ENCODE results near the gene AGPAT1.

AGPAT1 gene, protein sequence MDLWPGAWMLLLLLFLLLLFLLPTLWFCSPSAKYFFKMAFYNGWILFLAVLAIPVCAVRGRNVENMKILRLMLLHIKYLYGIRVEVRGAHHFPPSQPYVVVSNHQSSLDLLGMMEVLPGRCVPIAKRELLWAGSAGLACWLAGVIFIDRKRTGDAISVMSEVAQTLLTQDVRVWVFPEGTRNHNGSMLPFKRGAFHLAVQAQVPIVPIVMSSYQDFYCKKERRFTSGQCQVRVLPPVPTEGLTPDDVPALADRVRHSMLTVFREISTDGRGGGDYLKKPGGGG

DNA sequence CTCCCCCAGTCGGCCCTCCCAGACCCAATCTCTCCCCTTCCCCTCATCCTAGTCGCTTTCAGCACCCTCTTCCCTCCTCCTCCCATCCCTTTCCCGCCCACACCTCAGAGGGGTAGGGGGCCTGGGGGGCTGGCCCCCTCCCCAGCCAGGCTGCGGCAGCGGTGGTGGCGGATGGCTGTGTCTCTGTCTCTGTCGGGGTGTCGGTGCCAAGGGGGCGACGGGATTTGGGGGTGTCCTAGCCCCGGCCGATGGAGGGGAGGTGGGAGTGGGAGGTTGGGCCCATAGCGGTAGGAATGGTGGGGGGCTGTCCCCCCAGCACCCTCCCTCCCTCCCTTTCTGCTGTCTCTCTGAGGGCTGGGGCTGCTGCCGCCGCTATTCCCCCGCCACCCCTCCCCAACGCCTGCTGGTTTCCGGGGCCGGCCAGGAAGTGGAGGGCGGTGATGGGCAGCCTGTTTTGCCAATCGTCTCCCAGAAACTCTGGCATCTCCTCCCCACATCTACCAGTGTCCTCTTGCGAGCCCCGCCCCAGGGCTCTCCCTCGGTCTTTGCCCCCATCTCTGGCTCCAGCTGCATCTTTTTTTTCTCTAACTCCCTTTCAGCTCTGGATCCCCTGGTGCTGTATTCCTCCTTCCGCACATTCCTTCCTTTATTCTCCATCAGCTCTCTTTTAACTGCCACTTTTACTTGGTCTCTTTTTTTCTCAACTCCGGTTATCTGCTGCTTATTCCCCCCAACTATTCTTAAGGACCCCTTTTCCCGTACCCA, at the start of gene AGPAT1:
Gene AGPAT1, minus strand, starts transcription at position 374 of the 765 bp plus-strand sequence. CDS start 4,588 bp downstream, outside the sequence.
- peak; percentile 96 for DNase-seq (ENCODE audit: low spot score)
- Histone ChIP-seq H3K27ac (peak within 1 kb of the TSS; percentile 89 to 95), H3K4me3 (peak within 1 kb of the TSS; percentile 95)
- TF ChIP-seq, protein P1, sequence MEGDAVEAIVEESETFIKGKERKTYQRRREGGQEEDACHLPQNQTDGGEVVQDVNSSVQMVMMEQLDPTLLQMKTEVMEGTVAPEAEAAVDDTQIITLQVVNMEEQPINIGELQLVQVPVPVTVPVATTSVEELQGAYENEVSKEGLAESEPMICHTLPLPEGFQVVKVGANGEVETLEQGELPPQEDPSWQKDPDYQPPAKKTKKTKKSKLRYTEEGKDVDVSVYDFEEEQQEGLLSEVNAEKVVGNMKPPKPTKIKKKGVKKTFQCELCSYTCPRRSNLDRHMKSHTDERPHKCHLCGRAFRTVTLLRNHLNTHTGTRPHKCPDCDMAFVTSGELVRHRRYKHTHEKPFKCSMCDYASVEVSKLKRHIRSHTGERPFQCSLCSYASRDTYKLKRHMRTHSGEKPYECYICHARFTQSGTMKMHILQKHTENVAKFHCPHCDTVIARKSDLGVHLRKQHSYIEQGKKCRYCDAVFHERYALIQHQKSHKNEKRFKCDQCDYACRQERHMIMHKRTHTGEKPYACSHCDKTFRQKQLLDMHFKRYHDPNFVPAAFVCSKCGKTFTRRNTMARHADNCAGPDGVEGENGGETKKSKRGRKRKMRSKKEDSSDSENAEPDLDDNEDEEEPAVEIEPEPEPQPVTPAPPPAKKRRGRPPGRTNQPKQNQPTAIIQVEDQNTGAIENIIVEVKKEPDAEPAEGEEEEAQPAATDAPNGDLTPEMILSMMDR (IDR thresholded peaks at IDR 0.05), result no peak

DNA sequence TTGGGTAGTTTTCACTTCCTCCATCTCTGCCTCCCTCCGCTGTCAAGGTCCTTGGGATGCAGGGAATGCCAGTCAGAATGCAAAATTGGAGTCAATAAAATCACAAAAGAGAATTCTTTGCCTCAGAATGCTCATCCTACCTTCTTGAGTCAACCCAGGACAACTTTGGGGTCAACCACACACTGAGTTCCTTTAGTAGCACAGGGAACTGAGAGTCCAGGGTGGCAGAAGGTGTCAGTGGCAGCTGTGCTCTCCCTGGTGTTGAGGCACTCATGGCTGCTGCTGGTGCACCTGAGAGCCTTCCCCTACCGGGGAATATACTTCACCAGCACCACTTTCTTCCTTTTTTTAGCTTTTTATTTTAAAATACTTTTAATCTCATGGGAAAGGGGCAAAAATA, 48.8 kb upstream of the AGPAT1 start:
- TF ChIP-seq, protein P1 (IDR thresholded peaks at IDR 0.05), result no peak
- no peak for DNase-seq (ENCODE audit: low spot score)
- H3K4me3 ChIP-seq, result no peak overlapping the region
- peak overlapping the region in 1 of 2 donors; percentile 72 for H3K27ac ChIP-seq

DNA sequence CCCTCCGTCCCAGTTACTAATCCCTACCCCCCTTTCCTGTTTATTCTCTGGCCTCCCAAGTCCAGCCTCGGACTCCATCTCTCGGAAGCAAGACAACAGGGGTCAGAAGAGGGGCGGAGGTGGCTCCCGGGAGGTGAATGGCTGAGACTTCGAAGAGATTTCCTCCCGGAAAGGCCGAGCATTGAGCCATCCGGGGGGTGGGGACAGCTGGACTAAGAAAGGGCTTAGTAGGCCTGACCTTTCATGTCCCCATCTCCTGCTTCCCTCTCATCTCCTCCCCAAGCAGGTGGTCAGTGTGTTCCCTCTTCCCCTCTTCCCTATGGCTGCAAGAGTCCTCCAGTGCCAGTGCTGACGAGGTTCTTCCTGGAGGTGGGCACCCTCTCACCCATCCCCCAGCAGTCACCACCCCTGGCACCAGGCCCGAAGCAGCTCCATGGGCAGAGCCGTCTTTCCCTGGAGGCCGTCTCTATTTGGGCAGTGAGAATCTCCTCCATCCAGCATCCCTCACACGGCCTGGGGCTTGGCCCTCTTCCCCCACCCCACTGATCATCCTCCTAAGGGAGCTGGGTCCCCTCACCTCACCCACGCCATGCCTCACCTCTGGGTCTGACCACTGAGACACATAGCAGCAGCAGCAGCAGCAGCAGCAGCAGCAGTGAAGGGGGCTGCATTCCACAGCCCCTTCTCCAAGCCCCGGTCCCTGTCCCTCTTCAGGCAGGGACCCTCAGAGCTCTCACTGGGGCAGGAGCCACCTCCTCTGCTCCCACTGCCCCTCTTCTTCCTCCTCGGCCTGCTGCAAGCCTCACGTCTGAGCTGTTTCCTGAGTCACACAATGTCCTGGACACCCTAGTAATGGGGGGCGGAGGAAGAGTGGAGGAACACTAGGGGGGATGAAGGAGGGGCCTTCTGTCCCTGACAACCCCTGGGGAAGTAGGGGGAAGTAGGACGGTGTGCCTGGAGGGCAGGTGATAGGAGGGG, 47.7 kb upstream of the AGPAT1 start, which contains the start of gene NOTCH4:
Gene NOTCH4, minus strand, starts transcription at position 810 of the 978 bp plus-strand sequence. Its CDS starts 139 bp downstream, at position 671.
- no peak for DNase-seq (ENCODE audit: low spot score)
- Histone ChIP-seq H3K27ac (peak within 1 kb of the TSS in 1 of 2 donors; percentile 72), H3K4me3 (peak within 1 kb of the TSS; percentile 54)
- TF ChIP-seq, protein P1 (IDR thresholded peaks at IDR 0.05), result no peak

DNA sequence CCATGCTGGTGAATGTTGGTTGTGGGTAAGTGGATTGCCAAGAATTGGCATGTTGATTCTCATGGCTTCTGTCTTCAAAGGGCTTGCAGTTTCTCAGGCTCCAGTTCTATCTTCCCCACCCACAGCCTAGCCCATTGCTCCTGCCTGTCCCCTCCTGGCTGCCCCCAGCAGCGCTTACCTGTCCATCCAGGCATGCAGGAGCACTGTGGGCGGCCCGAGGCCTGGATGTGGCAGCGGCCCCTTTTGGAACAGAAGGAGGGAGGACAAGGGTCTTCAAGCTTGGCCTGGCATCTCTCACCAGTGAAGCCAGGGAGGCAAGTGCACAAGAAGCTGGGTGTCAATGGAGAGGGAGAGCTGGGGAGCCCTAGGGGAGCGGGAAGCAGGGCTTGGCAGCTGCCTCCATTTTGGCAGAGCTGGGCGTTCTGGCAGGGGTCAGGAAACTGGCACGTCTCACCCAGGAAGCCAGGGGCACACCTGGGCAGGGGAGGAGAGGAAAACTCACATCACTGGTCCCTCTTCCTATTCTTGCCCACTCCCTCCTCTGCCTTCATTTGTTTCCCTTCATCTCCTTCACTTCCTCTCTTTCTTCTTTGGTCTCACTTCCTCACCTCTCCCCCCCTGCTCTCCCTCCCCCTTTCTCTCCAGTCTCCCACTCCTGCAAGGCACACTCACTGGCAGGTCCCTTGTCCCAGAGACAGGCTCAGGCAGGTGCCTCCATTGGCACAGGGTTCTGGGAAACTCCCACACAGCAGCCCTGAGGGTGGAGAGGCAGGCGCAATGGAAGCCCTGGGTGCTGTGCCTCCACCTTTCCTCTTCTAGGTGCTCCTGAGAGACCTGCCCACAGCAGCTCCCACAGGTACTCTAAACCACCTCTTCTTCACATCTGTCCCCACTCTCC, 46.7 kb upstream of the AGPAT1 start:
- Histone ChIP-seq H3K4me3 (peak overlapping the region; percentile 54), H3K27ac (peak overlapping the region in 1 of 2 donors; percentile 72)
- TF ChIP-seq, protein P1 (IDR thresholded peaks at IDR 0.05), result no peak
- no peak for DNase-seq (ENCODE audit: low spot score)

DNA sequence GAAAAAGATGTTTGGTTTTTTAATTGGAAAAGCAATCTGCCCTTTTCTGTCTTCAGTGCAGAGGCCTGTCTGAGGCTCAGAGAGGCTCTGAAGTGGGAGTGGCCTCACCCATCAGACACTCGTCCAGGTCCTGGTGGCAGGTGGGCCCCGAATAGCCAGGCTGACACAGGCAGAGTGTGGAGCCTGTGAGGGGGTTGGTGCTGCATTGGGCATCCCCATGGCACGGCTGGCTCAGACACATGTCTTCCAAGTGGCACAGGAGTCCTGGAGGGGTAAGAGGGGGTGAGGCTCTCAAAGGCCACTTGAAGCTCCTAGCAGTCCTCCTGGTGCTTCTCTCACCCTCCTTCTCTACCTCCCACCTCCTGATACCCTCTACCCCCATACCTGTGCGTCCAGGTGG, 44.1 kb upstream of the AGPAT1 start:
- TF ChIP-seq, protein P1 (IDR thresholded peaks at IDR 0.05), result no peak
- no peak overlapping the region for H3K27ac ChIP-seq
- no peak overlapping the region for H3K4me3 ChIP-seq
- no peak for DNase-seq (ENCODE audit: low spot score)

DNA sequence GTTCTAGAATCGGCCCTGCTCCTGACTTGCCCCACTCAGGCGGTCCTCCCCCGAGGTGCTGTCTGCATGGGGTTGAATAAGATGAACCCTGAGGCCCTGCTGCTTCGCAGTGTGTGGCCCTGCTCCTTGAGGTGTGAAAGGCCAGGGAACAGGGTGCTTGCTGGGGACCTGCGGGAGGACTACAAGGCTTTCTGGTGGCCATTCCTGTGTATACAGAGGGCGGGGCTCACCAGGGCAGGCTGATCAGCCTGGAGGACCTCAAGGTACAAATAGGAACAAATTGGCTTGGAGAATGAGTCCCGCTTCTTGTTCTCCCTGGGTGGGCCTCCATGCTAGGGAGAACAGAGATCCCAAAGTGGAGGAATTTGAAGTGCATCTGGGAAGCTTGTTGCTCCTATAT, 42.3 kb upstream of the AGPAT1 start:
- TF ChIP-seq, protein P1 (IDR thresholded peaks at IDR 0.05), result no peak

More for the DNA sequence above, 42.3 kb upstream of the AGPAT1 start:
- H3K27ac ChIP-seq, result no peak overlapping the region
- H3K4me3 ChIP-seq, result no peak overlapping the region
- no peak for DNase-seq (ENCODE audit: low spot score)

Data from coronary artery (tissue), 2 donors.